Stomach (tissue), 9 donors: ENCODE measurements around the gene INSRR. TPM values are rescaled to one million over a fixed set of nuclear protein-coding genes. Genes with fewer than 3 reads are reported as not detected.

Experiments
- DNase-seq, 2 donors: peaks; one replicate each; pipeline versions ENCODE4 v3.0.0 to v3.0.0-alpha.2; 2013 to 2019
- H3K27ac ChIP-seq, 5 donors: fragments of 200-600 bp in 4 of 5; sonication (generic) in 4 of 5; one replicate each; pipeline ENCODE4 v1.5.1; 2013 to 2019; ENCODE audit warnings: mild to moderate bottlenecking in 1 of 5, moderate library complexity in 1 of 5
- H3K27me3 ChIP-seq, 3 donors: fragments of 200-600 bp; sonication (generic); one replicate each; pipeline ENCODE4 v1.5.1; 2017 to 2019; ENCODE audit warnings: mixed run types in 1 of 3
- H3K36me3 ChIP-seq, 4 donors: fragments of 200-600 bp; sonication (generic); 1 replicate in 3 of 4; 2 replicates in 1 of 4; pipeline ENCODE4 v1.5.1; 2016 to 2019
- H3K4me1 ChIP-seq, 4 donors: fragments of 200-600 bp; sonication (generic); one replicate each; pipeline ENCODE4 v1.5.1; 2016 to 2019
- H3K4me3 ChIP-seq, 4 donors: fragments of 200-600 bp; sonication (generic) in 3 of 4; one replicate each; pipeline ENCODE4 v1.5.1; 2016 to 2019; ENCODE audit warnings: mild to moderate bottlenecking in 1 of 4
- H3K9me3 ChIP-seq, 4 donors: fragments of 200-600 bp; sonication (generic); one replicate each; pipeline ENCODE4 v1.5.1; 2016 to 2019
- CTCF ChIP-seq, 7 experiments: fragments of 450-650 bp in 4 of 7; fragments of 200-600 bp in 3 of 7; sonication (generic) in 3 of 7; IDR thresholded peaks; one replicate each; pipeline ENCODE4 v1.5.1; 2016 to 2019; ENCODE audit warnings: antibody characterized with exemption in 7 of 7, control low read depth in 2 of 7, mild to moderate bottlenecking in 1 of 7
- EP300 ChIP-seq: sonication (generic); formaldehyde crosslinking; IDR thresholded peaks from one replicate; pipeline ENCODE4 v1.6.1; 2017; ENCODE audit warnings: antibody characterized with exemption
- POLR2A ChIP-seq, 4 donors: fragments of 450-650 bp; IDR thresholded peaks; one replicate each; pipeline ENCODE4 v1.6.1; 2016; ENCODE audit warnings: antibody characterized with exemption in 4 of 4, control low read depth in 2 of 4, mild to moderate bottlenecking in 1 of 4, moderate library complexity in 1 of 4
- POLR2AphosphoS5 ChIP-seq, 3 donors: sonication (generic); formaldehyde crosslinking; IDR thresholded peaks; one replicate each; pipeline ENCODE4 v1.6.1; 2016; ENCODE audit warnings: antibody characterized with exemption in 3 of 3
- WGBS, 5 donors: extraction: QIAGEN DNeasy Blood & Tissue Kit in 3 of 5; methylation state at CpG; one replicate each; pipeline versions ENCODE4 v1.1.5 to v1.1.7; 2013 to 2018; 5-methylcytosine and 5-hydroxymethylcytosine counted together
- intact Hi-C: fragments of 100-400 bp; cut with DNase I; formaldehyde crosslinking; loops from one replicate; pipeline ENCODE4 v1.15.1; 2023; ENCODE audit warnings: low total_unique reads
- polyA plus RNA-seq, 3 donors: library from polyadenylated mRNA; stranded (reverse); fragments of 200-250 nt; gene quantifications; one replicate each; pipeline ENCODE4 v1.2.3, GENCODE V29; 2013
- total RNA-seq, 5 donors: library from RNA; depleted of rRNA; stranded (reverse); fragments of >200 nt; gene quantifications; one replicate each; pipeline versions ENCODE4 v1.1.0 to v1.2.3, GENCODE V29; 2014 to 2016
- donor health status: healthy with polysubstance abuse.
- donor health status: Bipolar disorder and iron deficiency.
- donor health status: healthy.

The INSRR gene
- total and polyA plus RNA-seq, 8 donors, result 0.15 to 0.75 (median 0.29) TPM; not detected in 3

- intact Hi-C loops, result no loop called here
- 38 to 50% (median 49%) methylated on average over 4 of the region's 4 CpGs for WGBS, 5 donors
- Histone ChIP-seq H3K27me3 (no peaks in the 10 kb centered on the region), H3K4me1 (no peaks in the 10 kb centered on the region), H3K4me3 (no peak overlapping the region), H3K27ac (no peak overlapping the region), H3K9me3 (no peaks in the 10 kb centered on the region), H3K36me3 (peaks cover 88 to 100% (median 100%) of the 10 kb centered on the region in 4 donors)
- TF ChIP-seq EP300, result no peak
- peak in 5 of 7 experiments; percentile 22 to 68 (median 57) for TF ChIP-seq CTCF (IDR thresholded peaks at IDR 0.05)
- TF ChIP-seq POLR2AphosphoS5 (IDR thresholded peaks at IDR 0.05), result no peak
- DNase-seq, result peak; percentile 33 to 81
Measured at GRCh38 chr1:156797212-156797871, 61.6 kb downstream of the INSRR start.

- H3K9me3 ChIP-seq, result no peaks in the 10 kb centered on the region
- intact Hi-C loops, result no loop called here
- H3K27ac ChIP-seq, result no peak overlapping the region
- H3K27me3 ChIP-seq, result no peaks in the 10 kb centered on the region
- peaks cover 90 to 100% (median 100%) of the 10 kb centered on the region in 4 donors for H3K36me3 ChIP-seq
- H3K4me1 ChIP-seq, result no peaks in the 10 kb centered on the region
- no peak overlapping the region for H3K4me3 ChIP-seq
- TF ChIP-seq POLR2A (IDR thresholded peaks at IDR 0.05) (no peak), EP300 (no peak), POLR2AphosphoS5 (IDR thresholded peaks at IDR 0.05) (no peak), CTCF (IDR thresholded peaks at IDR 0.05) (no peak)
- 88 to 91% (median 90%) methylated on average over 8 of the region's 8 CpGs for WGBS, 5 donors
- DNase-seq, result no peak
Measured at GRCh38 chr1:156796340-156797097, 62.4 kb downstream of the INSRR start.

- H3K9me3 ChIP-seq, result no peaks in the 10 kb centered on the region
- H3K4me3 ChIP-seq, result no peak overlapping the region
- intact Hi-C loops, result no loop called here
- H3K4me1 ChIP-seq, result no peaks in the 10 kb centered on the region
- TF ChIP-seq POLR2A (IDR thresholded peaks at IDR 0.05) (no peak), POLR2AphosphoS5 (IDR thresholded peaks at IDR 0.05) (no peak), CTCF (IDR thresholded peaks at IDR 0.05) (no peak), EP300 (no peak)
- H3K27ac ChIP-seq, result no peak overlapping the region
- no peak for DNase-seq
- 52 to 66% (median 59%) methylated on average over 7 of the region's 7 CpGs for WGBS, 5 donors
- peaks cover 90 to 100% (median 100%) of the 10 kb centered on the region in 4 donors for H3K36me3 ChIP-seq
- no peaks in the 10 kb centered on the region for H3K27me3 ChIP-seq
Measured at GRCh38 chr1:156795787-156796186, 63.1 kb downstream of the INSRR start.

- Histone ChIP-seq H3K4me1 (no peaks in the 10 kb centered on the region), H3K27me3 (no peaks in the 10 kb centered on the region), H3K27ac (no peak overlapping the region), H3K4me3 (no peak overlapping the region), H3K9me3 (no peaks in the 10 kb centered on the region), H3K36me3 (peaks cover 86 to 100% (median 99%) of the 10 kb centered on the region in 4 donors)
- intact Hi-C loops, result no loop called here
- no peak for TF ChIP-seq POLR2A (IDR thresholded peaks at IDR 0.05)
- TF ChIP-seq CTCF (IDR thresholded peaks at IDR 0.05), result no peak
- no peak for TF ChIP-seq POLR2AphosphoS5 (IDR thresholded peaks at IDR 0.05)
- no peak for TF ChIP-seq EP300
- DNase-seq, result no peak
- 92 to 95% (median 93%) methylated on average over 5 of the region's 5 CpGs for WGBS, 5 donors
Measured at GRCh38 chr1:156795374-156795733, 63.6 kb downstream of the INSRR start.
